Bronchial epithelial cell (primary cell): ENCODE measurements around the gene LEF1. TPM values are rescaled to one million over a fixed set of nuclear protein-coding genes. Genes with fewer than 3 reads are reported as not detected.

Source experiments
- DNase-seq: peaks from one replicate; pipeline ENCODE4 v3.0.0-alpha.2; 2010; ENCODE audit warnings: low read depth
- FAIRE-seq: peaks from 2 replicates; lab custom pipeline; 2011; peaks lifted over from hg19 to GRCh38; lab: Jason Lieb, UNC
- H3K27me3 ChIP-seq: 2 replicates; pipeline ENCODE4 v1.5.1; 2011; ENCODE audit warnings: low read length; ENCODE audit not compliant: control insufficient read depth, insufficient read depth
- H3K36me3 ChIP-seq: 2 replicates; pipeline ENCODE4 v1.5.1; 2011; ENCODE audit warnings: low read length; ENCODE audit not compliant: control insufficient read depth, insufficient read depth
- H3K4me3 ChIP-seq: 2 replicates; pipeline ENCODE4 v1.5.1; 2011; ENCODE audit warnings: mild to moderate bottlenecking, low read depth, low read length, control low read depth
- CTCF ChIP-seq: IDR thresholded peaks from 2 replicates; pipeline ENCODE4 v1.5.1; 2011; ENCODE audit warnings: mild to moderate bottlenecking, moderate library complexity, low read length, control low read depth, inconsistent platforms; ENCODE audit not compliant: insufficient read depth, severe bottlenecking
- total RNA-seq: library from RNA; depleted of rRNA; stranded (reverse); fragments of >200 nt; gene quantifications from 2 replicates; pipeline ENCODE4 v1.2.1, GENCODE V29; 2014

Gene LEF1
- total RNA-seq, 1 donor from 2014 or later: not detected

GRCh38 chr4:108210989-108211835, 42.5 kb upstream of the LEF1 start:
- no peak for TF ChIP-seq CTCF
- DNase-seq (peak; percentile 87), FAIRE-seq (no peak)
- no peaks in the 10 kb centered on the region for H3K27me3 ChIP-seq
- no peaks in the 10 kb centered on the region for H3K36me3 ChIP-seq
- H3K4me3 ChIP-seq: no peak overlapping the region

GRCh38 chr4:108209489-108209888, 40.8 kb upstream of the LEF1 start:
- no peak for DNase-seq
- H3K4me3 ChIP-seq: no peak overlapping the region
- no peak for FAIRE-seq
- no peaks in the 10 kb centered on the region for H3K27me3 ChIP-seq
- TF ChIP-seq CTCF: no peak
- H3K36me3 ChIP-seq: no peaks in the 10 kb centered on the region

GRCh38 chr4:108205859-108206258, 37.1 kb upstream of the LEF1 start:
- DNase-seq (no peak), FAIRE-seq (no peak)
- H3K4me3 ChIP-seq: no peak overlapping the region
- no peak for TF ChIP-seq CTCF
- H3K27me3 ChIP-seq: no peaks in the 10 kb centered on the region
- no peaks in the 10 kb centered on the region for H3K36me3 ChIP-seq

GRCh38 chr4:108204518-108204917, 35.8 kb upstream of the LEF1 start:
- FAIRE-seq (no peak), DNase-seq (peak; percentile 7)
- Histone ChIP-seq H3K4me3 (no peak overlapping the region), H3K27me3 (no peaks in the 10 kb centered on the region), H3K36me3 (no peaks in the 10 kb centered on the region)
- TF ChIP-seq CTCF: no peak

GRCh38 chr4:108203377-108203776, 34.6 kb upstream of the LEF1 start:
- DNase-seq (no peak), FAIRE-seq (no peak)
- no peak for TF ChIP-seq CTCF
- no peaks in the 10 kb centered on the region for H3K27me3 ChIP-seq
- no peak overlapping the region for H3K4me3 ChIP-seq
- no peaks in the 10 kb centered on the region for H3K36me3 ChIP-seq
